Ishikawa (cell line): ENCODE results near the gene SLC45A3.

Source experiments
- CEBPB ChIP-seq: IDR thresholded peaks from 2 replicates; pipeline ENCODE4 v1.6.1; 2012
- CREB1 ChIP-seq: IDR thresholded peaks from 2 replicates; pipeline ENCODE4 v1.6.1; 2012; ENCODE audit warnings: low read depth
- EGR1 ChIP-seq: IDR thresholded peaks from 2 replicates; pipeline ENCODE4 v1.6.1; 2012
- EP300 ChIP-seq: IDR thresholded peaks from 2 replicates; pipeline ENCODE4 v1.6.1; 2012; ENCODE audit warnings: borderline replicate concordance
- FOXM1 ChIP-seq: IDR thresholded peaks from 2 replicates; pipeline ENCODE4 v1.6.1; 2012; ENCODE audit warnings: low read depth, borderline replicate concordance
- MAX ChIP-seq: IDR thresholded peaks from 2 replicates; pipeline ENCODE4 v1.6.1; 2012
- NFIC ChIP-seq: IDR thresholded peaks from 2 replicates; pipeline ENCODE4 v1.6.1; 2012
- RAD21 ChIP-seq: IDR thresholded peaks from 2 replicates; pipeline ENCODE4 v1.6.1; 2012; ENCODE audit warnings: low read depth
- REST ChIP-seq: IDR thresholded peaks from 2 replicates; pipeline ENCODE4 v1.6.1; 2012; ENCODE audit warnings: low read depth, mild to moderate bottlenecking
- TAF1 ChIP-seq: IDR thresholded peaks from 2 replicates; pipeline ENCODE4 v1.6.1; 2012; ENCODE audit warnings: low read depth, mild to moderate bottlenecking
- TCF12 ChIP-seq: IDR thresholded peaks from 2 replicates; pipeline ENCODE4 v1.6.1; 2012; ENCODE audit warnings: low read depth
- TEAD4 ChIP-seq: IDR thresholded peaks from 2 replicates; pipeline ENCODE4 v1.6.1; 2012
- USF1 ChIP-seq: IDR thresholded peaks from 2 replicates; pipeline ENCODE4 v1.6.1; 2012
- YY1 ChIP-seq: IDR thresholded peaks from 2 replicates; pipeline ENCODE4 v1.6.1; 2012; ENCODE audit warnings: low read depth
- ZBTB7A ChIP-seq: IDR thresholded peaks from 2 replicates; pipeline ENCODE4 v1.6.1; 2012; ENCODE audit warnings: low read depth

SLC45A3 gene

GRCh38 chr1:205663286-205663936, 16.9 kb downstream of the SLC45A3 start:
- TF ChIP-seq REST (no peak), TCF12 (no peak)

GRCh38 chr1:205662791-205663190, 17.5 kb downstream of the SLC45A3 start:
- TF ChIP-seq ZBTB7A: no peak
- TF ChIP-seq YY1: no peak
- no peak for TF ChIP-seq CEBPB
- no peak for TF ChIP-seq TCF12
- no peak for TF ChIP-seq TEAD4
- no peak for TF ChIP-seq CREB1
- no peak for TF ChIP-seq MAX
- TF ChIP-seq REST: no peak
- TF ChIP-seq USF1: no peak

- TF ChIP-seq FOXM1 (no peak), TCF12 (no peak), EGR1 (no peak), YY1 (no peak), ZBTB7A (no peak), EP300 (no peak), RAD21 (no peak), CEBPB (no peak), TAF1 (no peak), REST (no peak)
Measured at GRCh38 chr1:205662135-205662738, 18.1 kb downstream of the SLC45A3 start.

GRCh38 chr1:205661429-205662134, 18.7 kb downstream of the SLC45A3 start:
- TF ChIP-seq USF1 (no peak), MAX (no peak), CREB1 (no peak), EP300 (no peak), REST (no peak), TAF1 (no peak), NFIC (no peak)
